Panc1 (cell line): Measurements from ENCODE around the gene YOD1.

Experiments used
- CTCF ChIP-seq: fragments of 450-650 bp; IDR thresholded peaks from 2 replicates; pipeline ENCODE4 v1.5.1; 2017; ENCODE audit warnings: mild to moderate bottlenecking
- POLR2AphosphoS5 ChIP-seq: IDR thresholded peaks from 2 replicates; pipeline ENCODE4 v1.6.1; 2012; ENCODE audit warnings: mild to moderate bottlenecking, low read depth, low read length, moderate library complexity
- REST ChIP-seq, 2 experiments: IDR thresholded peaks; 2 replicates each; pipeline ENCODE4 v1.6.1; 2011 to 2012; ENCODE audit warnings: low read depth in 2 of 2, control low read depth in 1 of 2, low read length in 1 of 2, mild to moderate bottlenecking in 1 of 2, moderate library complexity in 1 of 2; ENCODE audit not compliant: insufficient read depth in 1 of 2

- TF ChIP-seq CTCF (no peak), REST (IDR thresholded peaks at IDR 0.05; ENCODE audit: insufficient read depth in 1 of 2, low read depth in 2 of 2, low read length in 1 of 2) (no peak), POLR2AphosphoS5 (no peak)
Observed at GRCh38 chr1:207093944-207094343, 42.9 kb upstream of the YOD1 start.
